HL-60 (cell line): ENCODE measurements around the gene CCDC183.

Experiments
- CTCF ChIP-seq: IDR thresholded peaks from one replicate; pipeline ENCODE4 v1.5.1; 2011; ENCODE audit warnings: low read length, control low read depth, inconsistent platforms; ENCODE audit not compliant: insufficient read depth
- GABPA ChIP-seq: IDR thresholded peaks from 2 replicates; pipeline ENCODE4 v1.6.1; 2012; ENCODE audit warnings: low read depth
- POLR2AphosphoS5 ChIP-seq: IDR thresholded peaks from 2 replicates; pipeline ENCODE4 v1.6.1; 2012; ENCODE audit warnings: low read depth
- TF ChIP-seq, protein P1 (sequence below): IDR thresholded peaks from 2 replicates; pipeline ENCODE4 v1.6.1; 2012; ENCODE audit warnings: low read depth; ENCODE audit not compliant: insufficient replicate concordance

- TF ChIP-seq CTCF (no peak), GABPA (no peak), POLR2AphosphoS5 (no peak)
- TF ChIP-seq, protein P1, sequence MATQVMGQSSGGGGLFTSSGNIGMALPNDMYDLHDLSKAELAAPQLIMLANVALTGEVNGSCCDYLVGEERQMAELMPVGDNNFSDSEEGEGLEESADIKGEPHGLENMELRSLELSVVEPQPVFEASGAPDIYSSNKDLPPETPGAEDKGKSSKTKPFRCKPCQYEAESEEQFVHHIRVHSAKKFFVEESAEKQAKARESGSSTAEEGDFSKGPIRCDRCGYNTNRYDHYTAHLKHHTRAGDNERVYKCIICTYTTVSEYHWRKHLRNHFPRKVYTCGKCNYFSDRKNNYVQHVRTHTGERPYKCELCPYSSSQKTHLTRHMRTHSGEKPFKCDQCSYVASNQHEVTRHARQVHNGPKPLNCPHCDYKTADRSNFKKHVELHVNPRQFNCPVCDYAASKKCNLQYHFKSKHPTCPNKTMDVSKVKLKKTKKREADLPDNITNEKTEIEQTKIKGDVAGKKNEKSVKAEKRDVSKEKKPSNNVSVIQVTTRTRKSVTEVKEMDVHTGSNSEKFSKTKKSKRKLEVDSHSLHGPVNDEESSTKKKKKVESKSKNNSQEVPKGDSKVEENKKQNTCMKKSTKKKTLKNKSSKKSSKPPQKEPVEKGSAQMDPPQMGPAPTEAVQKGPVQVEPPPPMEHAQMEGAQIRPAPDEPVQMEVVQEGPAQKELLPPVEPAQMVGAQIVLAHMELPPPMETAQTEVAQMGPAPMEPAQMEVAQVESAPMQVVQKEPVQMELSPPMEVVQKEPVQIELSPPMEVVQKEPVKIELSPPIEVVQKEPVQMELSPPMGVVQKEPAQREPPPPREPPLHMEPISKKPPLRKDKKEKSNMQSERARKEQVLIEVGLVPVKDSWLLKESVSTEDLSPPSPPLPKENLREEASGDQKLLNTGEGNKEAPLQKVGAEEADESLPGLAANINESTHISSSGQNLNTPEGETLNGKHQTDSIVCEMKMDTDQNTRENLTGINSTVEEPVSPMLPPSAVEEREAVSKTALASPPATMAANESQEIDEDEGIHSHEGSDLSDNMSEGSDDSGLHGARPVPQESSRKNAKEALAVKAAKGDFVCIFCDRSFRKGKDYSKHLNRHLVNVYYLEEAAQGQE, result no peak
These were observed 27.3 kb downstream of the CCDC183 start for GRCh38 chr9:136823136-136824046.
